ENCODE measurements around the gene TFIP11.
"Not testable (repeated sequence)": the region's sequence is repeated elsewhere in the genome, so short reads cannot be mapped to it uniquely, and the experiment has no call there.

TFIP11 gene

DNA sequence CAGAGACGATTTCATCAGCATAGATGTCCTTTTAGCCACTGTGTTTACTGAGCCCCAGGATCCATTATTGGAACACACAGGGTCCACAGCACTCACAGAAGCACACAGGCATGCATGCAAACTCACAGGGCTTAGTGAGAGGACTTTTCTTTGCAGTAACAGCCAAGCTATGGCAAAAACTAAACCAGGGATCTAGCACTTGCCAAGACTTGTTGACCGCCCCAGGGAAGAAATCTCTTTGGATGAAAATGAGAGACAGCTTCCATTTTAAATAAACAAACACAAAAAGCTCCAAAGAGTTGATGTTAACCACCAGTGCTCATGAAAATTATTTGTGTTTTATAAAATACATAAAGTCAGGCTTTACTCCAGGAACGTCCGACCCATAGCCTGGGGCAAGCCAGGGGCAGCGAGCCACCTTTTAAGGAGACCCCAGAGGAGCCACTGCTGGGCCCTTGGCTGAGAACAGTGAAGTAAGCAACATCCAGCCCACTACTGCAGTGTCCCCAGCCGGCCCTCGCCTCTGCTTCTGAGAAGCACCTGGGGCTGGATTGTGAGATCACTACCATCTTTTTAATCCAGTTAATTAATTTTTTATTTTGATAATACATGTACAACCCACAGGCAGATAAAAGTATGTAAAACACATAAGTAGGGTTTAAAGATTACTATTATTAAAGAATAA is 22.0 kb upstream of the TFIP11 start:
- TF ChIP-seq, protein P1, sequence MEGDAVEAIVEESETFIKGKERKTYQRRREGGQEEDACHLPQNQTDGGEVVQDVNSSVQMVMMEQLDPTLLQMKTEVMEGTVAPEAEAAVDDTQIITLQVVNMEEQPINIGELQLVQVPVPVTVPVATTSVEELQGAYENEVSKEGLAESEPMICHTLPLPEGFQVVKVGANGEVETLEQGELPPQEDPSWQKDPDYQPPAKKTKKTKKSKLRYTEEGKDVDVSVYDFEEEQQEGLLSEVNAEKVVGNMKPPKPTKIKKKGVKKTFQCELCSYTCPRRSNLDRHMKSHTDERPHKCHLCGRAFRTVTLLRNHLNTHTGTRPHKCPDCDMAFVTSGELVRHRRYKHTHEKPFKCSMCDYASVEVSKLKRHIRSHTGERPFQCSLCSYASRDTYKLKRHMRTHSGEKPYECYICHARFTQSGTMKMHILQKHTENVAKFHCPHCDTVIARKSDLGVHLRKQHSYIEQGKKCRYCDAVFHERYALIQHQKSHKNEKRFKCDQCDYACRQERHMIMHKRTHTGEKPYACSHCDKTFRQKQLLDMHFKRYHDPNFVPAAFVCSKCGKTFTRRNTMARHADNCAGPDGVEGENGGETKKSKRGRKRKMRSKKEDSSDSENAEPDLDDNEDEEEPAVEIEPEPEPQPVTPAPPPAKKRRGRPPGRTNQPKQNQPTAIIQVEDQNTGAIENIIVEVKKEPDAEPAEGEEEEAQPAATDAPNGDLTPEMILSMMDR (IDR thresholded peaks at IDR 0.05; ENCODE audit: low read depth, low read length), result no peak
- no peak for DNase-seq (ENCODE audit: extremely low read depth, low read depth)

DNA sequence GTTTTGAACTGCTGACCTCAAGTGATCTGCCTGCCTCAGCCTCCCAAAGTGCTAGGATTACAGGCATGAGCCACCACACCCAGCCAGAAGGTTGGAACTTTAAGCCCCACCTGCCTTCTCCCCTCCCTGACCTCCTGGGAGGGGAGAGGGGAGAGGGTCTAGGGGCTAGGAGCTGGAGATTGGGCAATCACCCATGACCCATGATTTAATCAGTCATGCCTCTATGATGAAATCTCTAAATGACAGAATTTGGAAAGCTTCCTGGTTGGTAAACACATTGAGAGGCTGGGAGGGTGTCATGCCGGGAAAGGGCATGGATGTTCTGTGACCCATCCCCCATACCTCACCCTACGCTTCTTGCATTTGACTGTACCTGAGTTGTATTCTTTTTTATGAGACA is 17.1 kb upstream of the TFIP11 start:
- TF ChIP-seq, protein P1 (IDR thresholded peaks at IDR 0.05; ENCODE audit: low read depth, low read length), result no peak
- no peak for DNase-seq (ENCODE audit: extremely low read depth, low read depth)

DNA sequence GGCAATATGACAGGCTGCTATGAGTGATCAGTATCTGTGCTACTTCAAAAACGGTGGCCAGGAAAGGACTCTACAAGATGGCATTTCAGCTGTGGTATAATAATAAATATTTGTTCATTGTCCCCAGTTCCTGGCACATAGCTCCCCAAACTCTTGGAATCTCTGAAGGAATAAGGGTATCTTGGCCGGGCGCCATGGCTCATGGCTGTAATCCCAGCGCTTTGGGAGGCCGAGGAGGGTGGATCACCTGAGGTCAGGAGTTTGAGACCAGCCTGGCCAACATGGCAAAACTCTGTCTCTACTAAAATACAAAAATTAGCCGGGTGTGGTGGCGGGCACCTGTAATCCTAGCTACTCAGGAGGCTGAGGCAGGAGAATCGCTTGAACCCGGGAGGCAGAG is 16.2 kb upstream of the TFIP11 start:
- DNase-seq (ENCODE audit: extremely low read depth, low read depth), result not testable (repeated sequence)

DNA sequence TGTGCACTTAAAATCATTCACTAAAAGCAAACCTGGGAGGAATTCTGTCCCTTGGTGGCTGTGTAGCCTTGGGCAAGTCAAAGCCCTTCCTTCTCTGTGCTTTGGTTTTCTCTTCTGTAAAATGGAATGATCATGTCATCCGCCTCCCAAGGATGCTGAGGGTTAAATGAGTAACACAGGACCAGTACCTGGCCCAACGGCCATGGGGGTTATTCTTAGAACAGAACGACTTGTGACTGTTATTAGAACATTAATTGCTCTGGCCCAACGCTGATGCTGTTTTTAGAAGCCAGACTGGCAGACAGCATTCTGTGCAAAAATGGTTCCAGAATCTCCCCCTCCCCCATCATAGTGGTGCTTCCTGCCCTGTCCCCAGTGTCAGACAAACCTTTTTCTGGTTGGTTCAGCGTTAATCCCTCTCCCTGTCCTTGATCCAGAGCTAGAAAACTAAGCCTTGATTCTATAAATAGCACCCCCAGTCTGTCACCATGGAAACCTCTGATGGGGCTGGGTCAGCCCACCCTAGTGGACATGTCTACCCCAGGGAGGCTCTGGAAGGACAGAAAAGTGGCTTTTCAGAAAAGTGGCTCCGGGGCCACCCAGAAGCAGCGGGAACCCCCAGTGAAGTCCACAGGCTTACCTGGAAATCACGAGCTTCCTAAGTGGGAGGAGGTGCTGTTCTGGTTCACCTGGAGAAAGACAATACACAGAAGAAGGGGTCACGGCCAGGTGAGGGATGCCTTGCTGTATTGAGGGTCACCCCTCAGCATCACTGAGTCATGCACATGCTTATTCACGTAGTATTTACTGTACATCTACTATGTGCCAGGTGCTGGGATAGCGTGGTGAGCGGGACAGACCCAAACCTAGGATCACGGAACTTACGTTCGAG is 15.5 kb upstream of the TFIP11 start:
- TF ChIP-seq, protein P1 (IDR thresholded peaks at IDR 0.05; ENCODE audit: low read depth, low read length), result no peak
- no peak for DNase-seq (ENCODE audit: extremely low read depth, low read depth)

DNA sequence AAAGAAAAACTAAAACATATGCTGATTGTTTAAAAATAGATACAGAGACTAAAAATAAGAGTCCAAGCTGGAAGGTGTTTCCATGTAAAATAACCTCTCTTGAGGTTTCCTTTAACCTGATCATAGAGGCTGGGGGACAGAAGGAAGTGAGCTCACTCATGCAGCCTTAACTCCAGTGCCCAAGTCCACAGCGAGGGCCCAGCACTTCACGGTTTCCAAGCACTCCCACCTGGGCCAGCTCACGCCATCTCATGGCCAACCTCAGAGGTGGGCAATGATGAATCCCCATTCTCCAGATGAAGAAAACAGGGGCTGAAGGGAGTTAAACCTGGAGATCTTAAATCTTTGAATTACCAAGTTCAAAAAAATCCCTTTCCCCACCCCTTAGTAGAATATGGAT is 14.9 kb upstream of the TFIP11 start:
- TF ChIP-seq, protein P1 (IDR thresholded peaks at IDR 0.05; ENCODE audit: low read depth, low read length), result no peak
- no peak for DNase-seq (ENCODE audit: extremely low read depth, low read depth)

DNA sequence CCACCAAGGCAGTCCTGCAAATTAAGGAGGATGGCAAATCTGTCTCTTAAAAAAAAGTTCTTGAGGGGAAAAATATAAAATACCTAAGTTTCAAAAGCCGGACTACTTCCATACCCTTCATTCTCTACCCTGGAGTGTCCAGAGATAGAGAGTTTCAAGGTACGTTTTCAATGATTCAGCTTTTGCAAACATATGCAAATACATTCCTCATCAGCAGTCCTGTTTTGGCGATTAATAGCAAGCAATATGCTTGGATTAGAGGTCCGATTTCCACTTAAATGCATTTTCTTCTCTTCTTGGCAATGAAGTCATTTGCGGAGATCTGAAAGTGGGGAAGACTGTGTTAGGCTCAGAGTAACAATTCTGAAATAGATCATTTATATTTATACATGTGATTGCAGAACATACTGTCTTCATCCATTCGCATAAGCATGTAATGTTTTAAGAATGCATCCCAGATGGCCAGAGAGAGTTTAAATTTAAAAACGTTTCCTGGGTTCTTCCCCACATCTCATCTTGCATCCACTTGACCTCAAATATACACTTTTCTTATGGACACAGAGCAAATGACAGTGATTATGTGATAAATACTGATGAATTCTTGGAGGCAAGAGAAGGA is 13.8 kb upstream of the TFIP11 start:
- TF ChIP-seq, protein P1 (IDR thresholded peaks at IDR 0.05; ENCODE audit: low read depth, low read length), result no peak
- DNase-seq (ENCODE audit: extremely low read depth, low read depth), result no peak

DNA sequence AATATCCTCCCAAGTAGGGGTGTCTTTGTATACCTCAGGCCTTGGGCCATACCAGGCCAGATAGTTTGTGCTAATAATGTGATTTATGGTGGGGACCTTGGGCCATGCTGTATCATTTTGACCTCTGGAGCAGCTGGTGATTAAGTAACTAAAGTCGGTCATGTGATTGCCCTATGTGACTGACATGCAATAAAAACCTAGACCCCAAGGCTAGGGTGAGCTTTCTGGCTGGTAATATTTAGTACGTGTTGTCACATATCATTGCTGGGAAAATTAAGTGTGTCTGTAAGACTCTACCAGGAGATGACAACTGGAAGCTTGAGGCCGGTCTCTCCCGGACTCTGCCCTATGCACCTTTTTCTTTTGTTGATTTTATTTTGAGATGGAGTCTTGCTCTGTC is 12.6 kb upstream of the TFIP11 start:
- no peak for DNase-seq (ENCODE audit: extremely low read depth, low read depth)
- TF ChIP-seq, protein P1 (IDR thresholded peaks at IDR 0.05; ENCODE audit: low read depth, low read length), result no peak

Measured in AG09319 (cell line).